ENCODE results near the gene BAZ2B. TPM values are rescaled to one million over a fixed set of nuclear protein-coding genes. Genes with fewer than 3 reads are reported as not detected.

Gene BAZ2B
- total and polyA plus RNA-seq, 2 experiments from 2014 or later, result 51.7 to 62.9 TPM

GRCh38 chr2:159285929-159286708 is 330.2 kb downstream of the BAZ2B start, which contains the start of gene WDSUB1:
TSS of gene WDSUB1 (minus strand) at chr2:159286703. CDS start at chr2:159283069, 3,634 bp downstream.
- H2AFZ ChIP-seq, result peak within 1 kb of the TSS; percentile 97
- Mint-ChIP-seq H3K36me3 (ENCODE audit: low read depth) (no peaks in the 10 kb centered on the region), H3K27ac (peak within 1 kb of the TSS; percentile 99), H3K4me3 (peak within 1 kb of the TSS; percentile 89), H3K4me1 (peaks cover 10% of the 10 kb centered on the region; the same call in 2 of the 3 replicates), H3K9me3 (no peaks in the 10 kb centered on the region), H3K27me3 (ENCODE audit: insufficient read depth, low read depth, poor library complexity) (peaks cover 16% of the 10 kb centered on the region)
- H3K79me2 ChIP-seq (replicated peaks; ENCODE audit: insufficient read depth), result peaks cover 11% of the 10 kb centered on the region
- H3K27ac ChIP-seq (ENCODE audit: low read depth), result peak within 1 kb of the TSS; percentile 93
- H3K4me1 ChIP-seq (ENCODE audit: insufficient read depth), result no peaks in the 10 kb centered on the region; the same call in 1 of the 2 replicates
- TF ChIP-seq ETS1 (IDR thresholded peaks at IDR 0.05), result no peak
- no peak for TF ChIP-seq CTCF (conservative IDR thresholded peaks at IDR 0.05; ENCODE audit: low read depth in 2 of 2)
- TF ChIP-seq CREB1 (CRISPR knock-in tag; IDR thresholded peaks at IDR 0.05; ENCODE audit: low read depth), result no peak
- no peak for TF ChIP-seq JUNB (IDR thresholded peaks at IDR 0.05; ENCODE audit: unreplicated experiment)
- TF ChIP-seq REST (IDR thresholded peaks at IDR 0.05; ENCODE audit: unreplicated experiment), result no peak
- no peak for TF ChIP-seq EZH2 (IDR thresholded peaks at IDR 0.05; ENCODE audit: low read depth, unreplicated experiment)
- TF ChIP-seq STAT1 (IDR thresholded peaks at IDR 0.05; ENCODE audit: unreplicated experiment), result no peak
- no peak for TF ChIP-seq NANOG (IDR thresholded peaks at IDR 0.05; ENCODE audit: borderline replicate concordance)
- TF ChIP-seq ZNF114 (CRISPR knock-in tag; IDR thresholded peaks at IDR 0.05), result no peak
- TF ChIP-seq POLR2AphosphoS5 (IDR thresholded peaks at IDR 0.05; ENCODE audit: low read depth), result no peak
- no peak for TF ChIP-seq EZH2phosphoT487 (IDR thresholded peaks at IDR 0.05; ENCODE audit: unreplicated experiment)
- no peak for TF ChIP-seq ZNF331 (CRISPR knock-in tag; IDR thresholded peaks at IDR 0.05; ENCODE audit: low read depth)
- TF ChIP-seq, protein P1, sequence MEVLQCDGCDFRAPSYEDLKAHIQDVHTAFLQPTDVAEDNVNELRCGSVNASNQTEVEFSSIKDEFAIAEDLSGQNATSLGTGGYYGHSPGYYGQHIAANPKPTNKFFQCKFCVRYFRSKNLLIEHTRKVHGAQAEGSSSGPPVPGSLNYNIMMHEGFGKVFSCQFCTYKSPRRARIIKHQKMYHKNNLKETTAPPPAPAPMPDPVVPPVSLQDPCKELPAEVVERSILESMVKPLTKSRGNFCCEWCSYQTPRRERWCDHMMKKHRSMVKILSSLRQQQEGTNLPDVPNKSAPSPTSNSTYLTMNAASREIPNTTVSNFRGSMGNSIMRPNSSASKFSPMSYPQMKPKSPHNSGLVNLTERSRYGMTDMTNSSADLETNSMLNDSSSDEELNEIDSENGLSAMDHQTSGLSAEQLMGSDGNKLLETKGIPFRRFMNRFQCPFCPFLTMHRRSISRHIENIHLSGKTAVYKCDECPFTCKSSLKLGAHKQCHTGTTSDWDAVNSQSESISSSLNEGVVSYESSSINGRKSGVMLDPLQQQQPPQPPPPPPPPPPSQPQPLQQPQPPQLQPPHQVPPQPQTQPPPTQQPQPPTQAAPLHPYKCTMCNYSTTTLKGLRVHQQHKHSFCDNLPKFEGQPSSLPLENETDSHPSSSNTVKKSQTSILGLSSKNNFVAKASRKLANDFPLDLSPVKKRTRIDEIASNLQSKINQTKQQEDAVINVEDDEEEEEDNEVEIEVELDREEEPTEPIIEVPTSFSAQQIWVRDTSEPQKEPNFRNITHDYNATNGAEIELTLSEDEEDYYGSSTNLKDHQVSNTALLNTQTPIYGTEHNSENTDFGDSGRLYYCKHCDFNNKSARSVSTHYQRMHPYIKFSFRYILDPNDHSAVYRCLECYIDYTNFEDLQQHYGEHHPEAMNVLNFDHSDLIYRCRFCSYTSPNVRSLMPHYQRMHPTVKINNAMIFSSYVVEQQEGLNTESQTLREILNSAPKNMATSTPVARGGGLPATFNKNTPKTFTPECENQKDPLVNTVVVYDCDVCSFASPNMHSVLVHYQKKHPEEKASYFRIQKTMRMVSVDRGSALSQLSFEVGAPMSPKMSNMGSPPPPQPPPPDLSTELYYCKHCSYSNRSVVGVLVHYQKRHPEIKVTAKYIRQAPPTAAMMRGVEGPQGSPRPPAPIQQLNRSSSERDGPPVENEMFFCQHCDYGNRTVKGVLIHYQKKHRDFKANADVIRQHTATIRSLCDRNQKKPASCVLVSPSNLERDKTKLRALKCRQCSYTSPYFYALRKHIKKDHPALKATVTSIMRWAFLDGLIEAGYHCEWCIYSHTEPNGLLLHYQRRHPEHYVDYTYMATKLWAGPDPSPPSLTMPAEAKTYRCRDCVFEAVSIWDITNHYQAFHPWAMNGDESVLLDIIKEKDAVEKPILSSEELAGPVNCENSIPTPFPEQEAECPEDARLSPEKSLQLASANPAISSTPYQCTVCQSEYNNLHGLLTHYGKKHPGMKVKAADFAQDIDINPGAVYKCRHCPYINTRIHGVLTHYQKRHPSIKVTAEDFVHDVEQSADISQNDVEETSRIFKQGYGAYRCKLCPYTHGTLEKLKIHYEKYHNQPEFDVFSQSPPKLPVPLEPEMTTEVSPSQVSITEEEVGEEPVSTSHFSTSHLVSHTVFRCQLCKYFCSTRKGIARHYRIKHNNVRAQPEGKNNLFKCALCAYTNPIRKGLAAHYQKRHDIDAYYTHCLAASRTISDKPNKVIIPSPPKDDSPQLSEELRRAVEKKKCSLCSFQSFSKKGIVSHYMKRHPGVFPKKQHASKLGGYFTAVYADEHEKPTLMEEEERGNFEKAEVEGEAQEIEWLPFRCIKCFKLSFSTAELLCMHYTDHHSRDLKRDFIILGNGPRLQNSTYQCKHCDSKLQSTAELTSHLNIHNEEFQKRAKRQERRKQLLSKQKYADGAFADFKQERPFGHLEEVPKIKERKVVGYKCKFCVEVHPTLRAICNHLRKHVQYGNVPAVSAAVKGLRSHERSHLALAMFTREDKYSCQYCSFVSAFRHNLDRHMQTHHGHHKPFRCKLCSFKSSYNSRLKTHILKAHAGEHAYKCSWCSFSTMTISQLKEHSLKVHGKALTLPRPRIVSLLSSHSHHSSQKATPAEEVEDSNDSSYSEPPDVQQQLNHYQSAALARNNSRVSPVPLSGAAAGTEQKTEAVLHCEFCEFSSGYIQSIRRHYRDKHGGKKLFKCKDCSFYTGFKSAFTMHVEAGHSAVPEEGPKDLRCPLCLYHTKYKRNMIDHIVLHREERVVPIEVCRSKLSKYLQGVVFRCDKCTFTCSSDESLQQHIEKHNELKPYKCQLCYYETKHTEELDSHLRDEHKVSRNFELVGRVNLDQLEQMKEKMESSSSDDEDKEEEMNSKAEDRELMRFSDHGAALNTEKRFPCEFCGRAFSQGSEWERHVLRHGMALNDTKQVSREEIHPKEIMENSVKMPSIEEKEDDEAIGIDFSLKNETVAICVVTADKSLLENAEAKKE (CRISPR knock-in tag; IDR thresholded peaks at IDR 0.05), result no peak
- 0 out of 2 replicates have a peak, but pooled peaks cover 4% of the 10 kb centered on the region for H3F3A ChIP-seq (replicated peaks; ENCODE audit: low read depth)
- H3K27me3 ChIP-seq (ENCODE audit: insufficient read depth), result no peaks in the 10 kb centered on the region
- no peaks in the 10 kb centered on the region for H3K36me3 ChIP-seq (ENCODE audit: insufficient read depth)
- H3K4me2 ChIP-seq, result peak within 1 kb of the TSS; percentile 96
- DNase-seq (ENCODE audit: low spot score), result peak; percentile 75
- peak within 1 kb of the TSS; percentile 91 for H3K4me3 ChIP-seq
- H3K9me2 ChIP-seq (ENCODE audit: insufficient read depth), result no peaks in the 10 kb centered on the region
- peak; percentile 82 for ATAC-seq
- no peaks in the 10 kb centered on the region for H4K20me1 ChIP-seq (replicated peaks; ENCODE audit: insufficient read depth)

All from GM23338 (cell line).